ENCODE measurements around the gene CRAT.

CRAT gene

GRCh38 chr9:129100383-129101169, 10.0 kb downstream of the CRAT start:
- no peak for DNase-seq (ENCODE audit: low spot score)
- TF ChIP-seq, protein P1, sequence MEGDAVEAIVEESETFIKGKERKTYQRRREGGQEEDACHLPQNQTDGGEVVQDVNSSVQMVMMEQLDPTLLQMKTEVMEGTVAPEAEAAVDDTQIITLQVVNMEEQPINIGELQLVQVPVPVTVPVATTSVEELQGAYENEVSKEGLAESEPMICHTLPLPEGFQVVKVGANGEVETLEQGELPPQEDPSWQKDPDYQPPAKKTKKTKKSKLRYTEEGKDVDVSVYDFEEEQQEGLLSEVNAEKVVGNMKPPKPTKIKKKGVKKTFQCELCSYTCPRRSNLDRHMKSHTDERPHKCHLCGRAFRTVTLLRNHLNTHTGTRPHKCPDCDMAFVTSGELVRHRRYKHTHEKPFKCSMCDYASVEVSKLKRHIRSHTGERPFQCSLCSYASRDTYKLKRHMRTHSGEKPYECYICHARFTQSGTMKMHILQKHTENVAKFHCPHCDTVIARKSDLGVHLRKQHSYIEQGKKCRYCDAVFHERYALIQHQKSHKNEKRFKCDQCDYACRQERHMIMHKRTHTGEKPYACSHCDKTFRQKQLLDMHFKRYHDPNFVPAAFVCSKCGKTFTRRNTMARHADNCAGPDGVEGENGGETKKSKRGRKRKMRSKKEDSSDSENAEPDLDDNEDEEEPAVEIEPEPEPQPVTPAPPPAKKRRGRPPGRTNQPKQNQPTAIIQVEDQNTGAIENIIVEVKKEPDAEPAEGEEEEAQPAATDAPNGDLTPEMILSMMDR (IDR thresholded peaks at IDR 0.05; ENCODE audit: extremely low read depth, missing control alignments) = no peak

- DNase-seq (ENCODE audit: low spot score) = no peak
- TF ChIP-seq, protein P1 (IDR thresholded peaks at IDR 0.05; ENCODE audit: extremely low read depth, missing control alignments) = no peak
These were observed 12.3 kb downstream of the CRAT start for GRCh38 chr9:129098328-129098727.

- no peak for DNase-seq (ENCODE audit: low spot score)
- TF ChIP-seq, protein P1 (IDR thresholded peaks at IDR 0.05; ENCODE audit: extremely low read depth, missing control alignments) = no peak
These were observed 12.8 kb downstream of the CRAT start for GRCh38 chr9:129097671-129098306.

DNA sequence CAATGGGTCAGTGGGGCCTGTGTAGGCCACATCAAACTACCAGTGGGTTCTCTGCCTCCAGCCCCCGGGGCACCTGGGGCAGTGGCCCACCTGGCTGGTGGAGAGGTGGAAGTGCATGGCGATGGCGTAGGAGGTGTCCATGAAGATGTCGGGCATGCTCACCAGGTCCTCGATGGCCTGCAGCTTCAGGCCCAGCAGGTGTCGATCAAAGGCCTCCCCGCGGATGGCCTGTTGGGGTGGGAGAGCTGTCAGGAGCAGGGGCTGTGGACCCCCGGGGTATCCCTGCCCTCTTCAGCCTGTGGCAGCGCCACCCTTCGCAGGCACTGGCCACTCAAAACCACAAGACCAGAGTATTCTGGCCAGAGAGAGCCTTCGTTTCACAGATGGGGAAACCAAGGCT, 14.7 kb downstream of the CRAT start:
- DNase-seq (ENCODE audit: low spot score) = no peak
- TF ChIP-seq, protein P1 (IDR thresholded peaks at IDR 0.05; ENCODE audit: extremely low read depth, missing control alignments) = no peak

- no peak for DNase-seq (ENCODE audit: low spot score)
These were observed 15.4 kb downstream of the CRAT start for GRCh38 chr9:129095170-129095667.

GRCh38 chr9:129094387-129095169, 16.0 kb downstream of the CRAT start:
- DNase-seq (ENCODE audit: low spot score) = no peak
- TF ChIP-seq, protein P1 (IDR thresholded peaks at IDR 0.05; ENCODE audit: extremely low read depth, missing control alignments) = no peak

More at GRCh38 chr9:129095170-129095667, 15.4 kb downstream of the CRAT start:
- TF ChIP-seq, protein P1 (IDR thresholded peaks at IDR 0.05; ENCODE audit: extremely low read depth, missing control alignments) = no peak
